Astrocyte of the hippocampus (primary cell): ENCODE measurements around the gene THOC1.
"Not testable (repeated sequence)": the region's sequence is repeated elsewhere in the genome, so short reads cannot be mapped to it uniquely, and the experiment has no call there.

Experiments used
- DNase-seq: peaks from one replicate; pipeline ENCODE4 v3.0.0; 2011; ENCODE audit warnings: low read depth, low spot score

Gene THOC1, protein sequence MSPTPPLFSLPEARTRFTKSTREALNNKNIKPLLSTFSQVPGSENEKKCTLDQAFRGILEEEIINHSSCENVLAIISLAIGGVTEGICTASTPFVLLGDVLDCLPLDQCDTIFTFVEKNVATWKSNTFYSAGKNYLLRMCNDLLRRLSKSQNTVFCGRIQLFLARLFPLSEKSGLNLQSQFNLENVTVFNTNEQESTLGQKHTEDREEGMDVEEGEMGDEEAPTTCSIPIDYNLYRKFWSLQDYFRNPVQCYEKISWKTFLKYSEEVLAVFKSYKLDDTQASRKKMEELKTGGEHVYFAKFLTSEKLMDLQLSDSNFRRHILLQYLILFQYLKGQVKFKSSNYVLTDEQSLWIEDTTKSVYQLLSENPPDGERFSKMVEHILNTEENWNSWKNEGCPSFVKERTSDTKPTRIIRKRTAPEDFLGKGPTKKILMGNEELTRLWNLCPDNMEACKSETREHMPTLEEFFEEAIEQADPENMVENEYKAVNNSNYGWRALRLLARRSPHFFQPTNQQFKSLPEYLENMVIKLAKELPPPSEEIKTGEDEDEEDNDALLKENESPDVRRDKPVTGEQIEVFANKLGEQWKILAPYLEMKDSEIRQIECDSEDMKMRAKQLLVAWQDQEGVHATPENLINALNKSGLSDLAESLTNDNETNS

GRCh38 chr18:267688-268552 lies at the start of gene THOC1:
Gene THOC1, minus strand, starts transcription at chr18:268047. Its CDS starts 28 bp downstream, at chr18:268019.
- DNase-seq = peak; percentile 97

DNA sequence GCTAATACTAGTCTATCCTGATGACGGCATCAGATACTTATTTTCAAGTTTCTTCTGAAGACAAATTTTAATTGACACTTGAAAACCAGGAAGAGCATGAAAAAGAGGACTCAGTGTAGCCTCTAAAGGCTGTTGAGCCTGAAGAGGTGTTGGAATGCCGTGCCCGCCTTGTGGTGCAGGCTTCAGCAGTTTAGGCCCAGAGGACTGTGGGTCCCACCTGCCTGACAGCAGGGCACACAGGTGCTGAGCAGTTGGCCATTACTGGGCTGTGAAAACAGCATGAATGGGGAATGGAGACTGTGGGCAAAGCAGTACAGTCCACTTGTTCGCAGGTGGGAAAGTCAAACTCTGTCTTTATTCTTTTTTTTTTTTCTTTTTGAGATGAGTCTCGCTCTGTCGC lies 49.8 kb upstream of the THOC1 start:
- no peak for DNase-seq

GRCh38 chr18:316393-316792 lies 48.5 kb upstream of the THOC1 start:
- DNase-seq = no peak

GRCh38 chr18:313931-314330 lies 46.1 kb upstream of the THOC1 start:
- no peak for DNase-seq

DNA sequence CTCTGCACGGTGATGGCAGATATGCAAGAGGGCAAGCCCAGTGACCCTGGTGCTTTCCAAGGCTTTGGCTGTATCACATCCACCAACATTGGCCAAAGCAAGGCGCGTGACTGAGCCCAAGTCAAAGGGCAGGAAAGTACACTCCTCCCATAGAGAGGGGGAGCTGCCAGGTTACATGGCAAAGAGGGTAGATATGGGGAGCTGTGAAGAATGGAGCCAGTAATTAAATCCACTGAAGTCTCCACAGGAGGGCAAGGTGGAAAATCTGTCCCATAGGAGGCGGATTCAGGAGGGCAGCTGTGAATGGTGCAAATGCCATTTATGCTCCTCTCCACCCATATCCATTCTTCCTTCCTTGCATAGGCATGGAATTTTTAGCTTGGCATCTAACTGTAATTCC lies 44.6 kb upstream of the THOC1 start:
- no peak for DNase-seq

GRCh38 chr18:310042-310441 lies 42.2 kb upstream of the THOC1 start:
- DNase-seq = no peak

GRCh38 chr18:308086-308485 lies 40.2 kb upstream of the THOC1 start:
- not testable (repeated sequence) for DNase-seq

- DNase-seq = no peak
These were observed 38.9 kb upstream of the THOC1 start for GRCh38 chr18:306608-307255.

DNA sequence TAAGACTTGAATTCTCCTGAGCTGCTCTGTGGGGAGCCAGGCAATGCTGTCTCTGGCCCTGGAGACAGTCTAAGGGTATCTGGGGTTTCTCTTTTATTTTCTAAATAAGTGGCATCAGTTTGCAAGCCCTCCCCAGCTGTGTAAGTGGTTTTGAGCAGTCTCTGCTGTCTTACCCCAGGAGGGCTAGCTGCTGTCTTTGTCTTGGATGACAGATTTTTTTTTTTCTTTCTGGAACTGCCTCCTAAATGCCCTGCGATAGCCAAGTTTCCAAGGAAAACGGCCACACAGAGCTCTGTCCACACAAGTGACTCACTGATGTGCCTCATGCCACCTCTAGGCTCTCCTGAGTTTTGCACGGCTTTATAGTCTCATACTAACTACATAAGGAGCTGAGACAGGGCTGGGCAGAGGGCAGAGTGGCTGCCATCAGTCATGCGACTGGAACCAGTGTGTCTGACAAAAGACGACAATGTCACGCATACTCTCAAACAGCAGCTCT lies 37.2 kb upstream of the THOC1 start:
- peak; percentile 28 for DNase-seq

GRCh38 chr18:303607-304006 lies 35.8 kb upstream of the THOC1 start:
- no peak for DNase-seq

DNA sequence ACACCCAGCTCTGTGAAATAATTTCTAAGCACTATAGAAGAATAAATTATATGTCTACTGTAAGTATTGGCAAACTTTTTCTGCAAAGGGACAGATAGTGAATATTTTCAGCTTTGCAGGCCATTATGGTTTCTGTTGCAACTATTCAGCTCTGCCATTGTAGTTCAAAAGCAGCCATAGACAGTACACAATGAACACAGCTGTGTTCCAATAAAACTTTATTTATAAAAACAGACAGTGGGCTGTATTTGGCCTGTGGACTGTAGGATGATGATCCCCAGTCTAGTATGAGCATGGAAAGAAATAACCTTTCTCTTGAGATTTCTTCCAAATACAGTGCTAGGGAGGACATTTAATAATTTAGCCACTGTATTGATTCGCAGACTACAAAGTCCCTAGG lies 35.2 kb upstream of the THOC1 start:
- DNase-seq = no peak

GRCh38 chr18:302097-302496 lies 34.2 kb upstream of the THOC1 start:
- no peak for DNase-seq

DNA sequence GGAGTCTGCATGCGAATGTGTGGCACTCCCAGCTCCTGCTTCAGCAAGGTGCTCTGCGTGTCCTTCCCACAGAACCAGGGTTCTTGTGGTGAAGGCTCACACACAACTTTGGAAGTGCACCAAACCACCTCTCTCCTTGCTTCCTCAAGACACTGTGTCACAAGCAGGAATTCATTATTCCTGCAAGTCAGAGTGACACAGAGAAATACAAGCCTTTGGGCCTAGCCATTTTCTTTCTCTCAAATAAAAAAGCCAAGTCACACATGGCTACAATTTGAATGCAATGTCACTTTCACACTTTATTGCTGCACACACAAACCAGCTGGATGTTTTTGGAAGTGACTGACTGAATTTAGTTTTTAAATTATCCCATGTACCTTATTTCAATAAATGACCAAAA lies 30.1 kb upstream of the THOC1 start:
- DNase-seq = peak; percentile 28

DNA sequence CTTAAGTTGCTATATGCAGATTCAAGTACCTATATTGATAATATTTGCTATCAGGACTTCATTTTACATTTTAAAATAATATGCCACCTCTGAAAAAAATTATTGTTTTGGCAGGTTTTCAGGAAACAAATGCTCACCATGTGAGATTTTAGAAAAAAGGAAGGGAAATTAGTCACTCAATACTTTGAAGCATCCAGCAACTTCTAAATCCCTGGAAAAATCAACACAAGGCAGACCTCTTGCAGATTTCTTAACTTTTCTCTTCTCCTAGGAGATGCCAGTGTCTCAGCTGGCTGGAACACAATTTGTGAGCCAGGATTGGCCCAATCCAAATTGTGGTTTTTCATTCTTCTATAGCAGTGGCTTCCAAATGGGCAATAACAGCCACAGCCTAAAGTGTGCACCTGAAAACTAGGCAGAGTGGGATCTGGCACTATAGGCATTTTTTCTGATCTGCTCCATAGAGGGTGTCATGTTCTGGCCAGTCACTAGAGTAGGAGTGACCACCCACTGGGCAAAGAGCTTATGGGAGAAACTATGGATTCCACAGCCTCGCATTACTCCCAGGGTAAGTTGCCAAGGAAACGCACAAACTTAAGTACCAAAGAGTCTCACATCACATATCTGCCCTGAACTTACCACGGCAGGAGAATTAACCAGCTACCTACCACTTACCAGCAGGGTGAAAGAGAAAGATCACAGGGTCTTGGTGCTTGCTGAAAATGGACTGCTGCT lies 28.1 kb upstream of the THOC1 start:
- DNase-seq = peak; percentile 23

DNA sequence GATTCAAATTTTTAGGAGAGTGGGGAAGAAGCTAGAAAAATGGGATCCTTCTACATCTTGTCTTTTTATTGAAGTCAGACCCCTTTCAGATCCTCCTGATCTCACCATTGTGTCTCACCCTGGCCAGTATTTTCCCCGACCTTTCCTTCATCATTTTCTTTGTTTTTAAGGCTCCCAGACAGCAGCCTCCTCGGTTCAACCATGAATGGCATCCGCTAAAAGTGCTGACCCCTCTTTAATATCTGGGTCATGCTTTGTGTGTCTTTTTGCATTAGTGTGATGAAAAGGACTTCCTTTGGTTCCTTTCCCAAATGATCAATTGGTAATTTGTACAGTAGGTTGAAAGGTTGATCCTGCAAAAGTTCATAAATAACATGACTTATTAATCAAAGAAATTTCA lies 26.7 kb upstream of the THOC1 start:
- DNase-seq = no peak

DNA sequence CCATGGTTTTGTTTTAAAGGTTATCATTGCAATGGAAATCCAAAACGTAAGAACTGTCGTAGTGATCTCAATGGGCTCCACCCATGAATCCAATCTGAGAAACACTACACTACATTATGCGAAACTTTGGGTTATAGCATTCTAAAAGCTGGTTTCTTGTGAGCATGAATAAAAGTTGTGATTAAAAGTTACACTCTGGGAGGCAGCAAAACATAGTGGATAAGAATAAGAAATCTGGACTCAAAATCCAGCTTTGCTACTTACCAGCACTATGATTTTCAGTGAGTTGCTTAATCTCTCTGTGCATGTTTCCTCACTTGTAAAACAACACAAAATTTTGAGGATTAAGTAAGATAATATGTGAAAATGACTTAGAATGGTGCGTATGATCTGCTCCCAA lies 25.7 kb upstream of the THOC1 start:
- DNase-seq = no peak

GRCh38 chr18:292271-292670 lies 24.4 kb upstream of the THOC1 start:
- DNase-seq = no peak

DNA sequence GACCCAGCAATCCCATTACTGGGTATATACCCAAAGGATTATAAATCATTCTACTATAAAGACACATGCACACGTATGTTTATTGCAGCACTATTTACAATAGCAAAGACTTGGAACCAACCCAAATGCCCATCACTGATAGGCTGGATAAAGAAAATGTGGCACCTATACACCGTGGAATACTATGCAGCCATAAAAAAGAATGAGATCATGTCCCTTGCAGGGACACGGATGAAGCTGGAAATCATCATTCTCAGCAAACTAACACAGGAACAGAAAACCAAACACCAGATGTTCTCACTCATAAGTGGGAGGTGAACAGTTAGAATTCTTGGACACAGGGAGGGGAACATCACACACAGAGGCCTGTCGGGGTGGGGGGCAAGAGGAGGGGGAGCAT lies 22.1 kb upstream of the THOC1 start:
- DNase-seq = not testable (repeated sequence)

DNA sequence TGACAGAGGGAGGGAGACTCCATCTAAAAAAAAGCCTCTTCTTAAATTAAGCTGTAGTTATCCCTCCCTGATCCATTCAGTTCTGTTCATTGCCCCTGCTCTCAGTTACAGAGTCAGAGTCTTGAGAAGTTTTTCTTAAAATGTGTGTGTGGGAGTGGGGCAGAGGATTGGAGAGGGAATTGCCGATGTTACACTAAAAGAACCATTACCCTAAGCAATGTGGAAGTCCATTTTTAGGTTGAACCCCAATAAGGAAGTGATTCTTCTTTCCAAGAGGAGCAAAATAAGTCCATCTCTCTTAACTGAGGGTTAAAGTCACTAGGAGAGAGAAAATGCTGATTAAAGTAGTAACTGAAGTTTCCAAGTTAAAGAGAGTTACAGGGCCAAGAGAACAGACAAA lies 21.2 kb upstream of the THOC1 start:
- DNase-seq = no peak

- DNase-seq = peak; percentile 56
These were observed 18.9 kb upstream of the THOC1 start for GRCh38 chr18:286515-287310.
